Stimulated activated CD8-positive, alpha-beta memory T cell treated with anti-CD3 and anti-CD28 coated beads, Interleukin-4, amount 100 ng/mL, for 48 hours (primary cell): ENCODE measurements around the gene TPO.
"Not testable (repeated sequence)": the region's sequence is repeated elsewhere in the genome, so short reads cannot be mapped to it uniquely, and the experiment has no call there.

Source experiments
- DNase-seq: peaks from one replicate; pipeline ENCODE4 v3.0.0-alpha.2; 2020

TPO gene

GRCh38 chr2:1488181-1488671, 75.0 kb downstream of the TPO start:
- DNase-seq = no peak

GRCh38 chr2:1488851-1489250, 75.6 kb downstream of the TPO start:
- DNase-seq = no peak

- no peak for DNase-seq
Measured at GRCh38 chr2:1489486-1489885, 76.2 kb downstream of the TPO start.

GRCh38 chr2:1490381-1490780, 77.1 kb downstream of the TPO start:
- peak; percentile 15 for DNase-seq

- no peak for DNase-seq
Measured at GRCh38 chr2:1491751-1492150, 78.5 kb downstream of the TPO start.

GRCh38 chr2:1492231-1492630, 79.0 kb downstream of the TPO start:
- not testable (repeated sequence) for DNase-seq

- DNase-seq = no peak
Measured at GRCh38 chr2:1492711-1493430, 79.6 kb downstream of the TPO start.

GRCh38 chr2:1493431-1494126, 80.3 kb downstream of the TPO start:
- DNase-seq = no peak

- no peak for DNase-seq
Measured at GRCh38 chr2:1494257-1494656, 81.0 kb downstream of the TPO start.

- no peak for DNase-seq
Measured at GRCh38 chr2:1494906-1495305, 81.6 kb downstream of the TPO start.

GRCh38 chr2:1495676-1496358, 82.6 kb downstream of the TPO start:
- DNase-seq = no peak

- DNase-seq = no peak
Measured at GRCh38 chr2:1496359-1496821, 83.1 kb downstream of the TPO start.

- no peak for DNase-seq
Measured at GRCh38 chr2:1497122-1497611, 83.9 kb downstream of the TPO start.

GRCh38 chr2:1498176-1498575, 84.9 kb downstream of the TPO start:
- DNase-seq = no peak

- DNase-seq = no peak
Measured at GRCh38 chr2:1499033-1499795, 86.0 kb downstream of the TPO start.

GRCh38 chr2:1501038-1501851, 88.0 kb downstream of the TPO start:
- DNase-seq = no peak

- DNase-seq = no peak
Measured at GRCh38 chr2:1501991-1502390, 88.7 kb downstream of the TPO start.

GRCh38 chr2:1502891-1503304, 89.6 kb downstream of the TPO start:
- no peak for DNase-seq

- no peak for DNase-seq
Measured at GRCh38 chr2:1503471-1504310, 90.4 kb downstream of the TPO start.

- no peak for DNase-seq
Measured at GRCh38 chr2:1504311-1504750, 91.1 kb downstream of the TPO start.

- no peak for DNase-seq
Measured at GRCh38 chr2:1505031-1505441, 91.8 kb downstream of the TPO start.
